ENCODE measurements around the gene NR2C1. TPM values are rescaled to one million over a fixed set of nuclear protein-coding genes. Genes with fewer than 3 reads are reported as not detected.
"Not testable (repeated sequence)": the region's sequence is repeated elsewhere in the genome, so short reads cannot be mapped to it uniquely, and the experiment has no call there.

The NR2C1 gene
- total RNA-seq, 6 experiments from 2014 or later = 19.0 to 40.2 (median 21.1) TPM

DNA sequence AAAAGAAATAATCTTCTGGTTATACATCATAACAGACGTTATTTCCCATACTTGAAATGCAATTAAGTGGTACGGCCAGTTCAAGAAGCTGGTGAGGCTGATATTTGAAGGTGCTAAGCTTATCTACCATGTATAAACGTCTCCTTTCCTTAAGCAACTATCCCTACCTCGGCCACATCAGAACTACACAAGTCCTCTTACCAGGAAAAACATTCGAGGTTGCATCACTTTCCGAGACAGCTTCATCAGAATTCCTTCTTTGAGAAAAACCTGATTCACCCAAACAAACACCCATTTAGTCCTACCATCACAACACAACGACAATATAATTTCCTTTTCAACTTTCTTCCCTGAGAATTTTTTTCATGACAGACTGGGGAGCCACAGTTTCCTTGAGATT, 33.9 kb upstream of the NR2C1 start:
- Histone ChIP-seq H3K9me3 (no peaks in the 10 kb centered on the region), H3K4me1 (no peaks in the 10 kb centered on the region), H3K27ac (no peak overlapping the region), H3K36me3 (peaks cover 0 to 8% (median 0%) of the 10 kb centered on the region in 4 donors), H3K4me3 (no peak overlapping the region), H3K27me3 (no peaks in the 10 kb centered on the region)
- intact Hi-C loops (cut with DNase I) = no loop called here
- TF ChIP-seq, protein P1, sequence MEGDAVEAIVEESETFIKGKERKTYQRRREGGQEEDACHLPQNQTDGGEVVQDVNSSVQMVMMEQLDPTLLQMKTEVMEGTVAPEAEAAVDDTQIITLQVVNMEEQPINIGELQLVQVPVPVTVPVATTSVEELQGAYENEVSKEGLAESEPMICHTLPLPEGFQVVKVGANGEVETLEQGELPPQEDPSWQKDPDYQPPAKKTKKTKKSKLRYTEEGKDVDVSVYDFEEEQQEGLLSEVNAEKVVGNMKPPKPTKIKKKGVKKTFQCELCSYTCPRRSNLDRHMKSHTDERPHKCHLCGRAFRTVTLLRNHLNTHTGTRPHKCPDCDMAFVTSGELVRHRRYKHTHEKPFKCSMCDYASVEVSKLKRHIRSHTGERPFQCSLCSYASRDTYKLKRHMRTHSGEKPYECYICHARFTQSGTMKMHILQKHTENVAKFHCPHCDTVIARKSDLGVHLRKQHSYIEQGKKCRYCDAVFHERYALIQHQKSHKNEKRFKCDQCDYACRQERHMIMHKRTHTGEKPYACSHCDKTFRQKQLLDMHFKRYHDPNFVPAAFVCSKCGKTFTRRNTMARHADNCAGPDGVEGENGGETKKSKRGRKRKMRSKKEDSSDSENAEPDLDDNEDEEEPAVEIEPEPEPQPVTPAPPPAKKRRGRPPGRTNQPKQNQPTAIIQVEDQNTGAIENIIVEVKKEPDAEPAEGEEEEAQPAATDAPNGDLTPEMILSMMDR (IDR thresholded peaks at IDR 0.05) = no peak
- TF ChIP-seq POLR2A (IDR thresholded peaks at IDR 0.05) = no peak
- WGBS (ENCODE audit: insufficient coverage, low coverage, low lambda C conversion rate, missing lambda C conversion rate) = 84% methylated on average over 7 of the region's 7 CpGs
- DNase-seq = no peak
- no peak for ATAC-seq

DNA sequence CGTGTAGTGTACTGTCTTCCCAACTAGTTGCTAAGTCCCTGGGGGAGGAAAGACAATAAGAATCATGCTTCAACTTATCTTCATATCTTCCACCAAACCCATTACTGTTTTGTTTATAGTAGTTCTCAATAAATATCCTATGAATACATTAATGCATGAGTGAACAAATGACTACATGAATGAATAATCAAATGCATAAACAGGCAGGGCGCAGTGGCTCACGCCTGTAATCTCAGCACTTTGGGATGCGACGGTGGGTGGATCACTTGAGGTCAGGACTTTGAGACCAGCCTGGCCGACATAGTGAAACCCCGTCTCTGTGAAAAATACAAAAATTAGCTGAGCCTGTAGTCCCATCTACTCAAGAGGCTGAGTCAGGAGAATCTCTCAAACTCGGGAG, 32.1 kb upstream of the NR2C1 start:
- no peak overlapping the region for H3K27ac ChIP-seq
- DNase-seq (no peak), ATAC-seq (no peak)
- H3K9me3 ChIP-seq = no peaks in the 10 kb centered on the region
- H3K27me3 ChIP-seq = no peaks in the 10 kb centered on the region
- 92% methylated on average over 7 of the region's 8 CpGs for WGBS (ENCODE audit: insufficient coverage, low coverage, low lambda C conversion rate, missing lambda C conversion rate)
- no peaks in the 10 kb centered on the region for H3K4me1 ChIP-seq
- no peak overlapping the region for H3K4me3 ChIP-seq
- peaks cover 0 to 8% (median 0%) of the 10 kb centered on the region in 4 donors for H3K36me3 ChIP-seq
- TF ChIP-seq, protein P1 (IDR thresholded peaks at IDR 0.05) = no peak
- TF ChIP-seq POLR2A (IDR thresholded peaks at IDR 0.05) = no peak
- intact Hi-C loops (cut with DNase I) = no loop called here

DNA sequence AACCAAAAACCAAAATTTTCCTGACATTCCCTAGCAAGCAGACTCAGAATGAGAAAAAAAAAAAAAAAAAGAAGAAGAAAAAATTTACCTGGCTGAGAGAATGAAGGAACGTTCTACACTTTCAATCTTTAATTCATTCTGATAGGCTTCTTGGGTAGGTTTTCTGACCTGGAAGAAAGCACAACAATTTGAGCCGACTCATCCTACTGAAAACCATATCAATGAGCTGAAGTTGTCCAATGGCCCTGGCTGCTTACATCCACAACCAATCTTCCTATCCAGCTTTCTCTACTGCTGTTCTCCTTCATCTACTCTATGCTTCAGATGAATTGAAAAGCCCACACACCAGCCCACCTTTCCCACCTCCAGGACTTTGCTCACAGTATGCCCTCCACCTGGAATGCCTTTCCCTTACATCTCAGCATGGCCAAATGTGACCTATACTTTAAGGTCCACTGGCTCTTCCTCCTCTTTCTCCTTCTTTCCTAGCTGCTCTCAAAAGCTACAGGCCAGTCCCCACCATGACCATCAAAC, 31.6 kb upstream of the NR2C1 start:
- intact Hi-C loops (cut with DNase I) = no loop called here
- TF ChIP-seq POLR2A (IDR thresholded peaks at IDR 0.05) = no peak
- TF ChIP-seq, protein P1 (IDR thresholded peaks at IDR 0.05) = no peak
- ATAC-seq (no peak), DNase-seq (no peak)
- H3K9me3 ChIP-seq = no peaks in the 10 kb centered on the region
- no peak overlapping the region for H3K4me3 ChIP-seq
- H3K4me1 ChIP-seq = no peaks in the 10 kb centered on the region
- peaks cover 0 to 8% (median 0%) of the 10 kb centered on the region in 4 donors for H3K36me3 ChIP-seq
- H3K27me3 ChIP-seq = no peaks in the 10 kb centered on the region
- 79% methylated on average over 2 of the region's 2 CpGs for WGBS (ENCODE audit: insufficient coverage, low coverage, low lambda C conversion rate, missing lambda C conversion rate)
- no peak overlapping the region for H3K27ac ChIP-seq

DNA sequence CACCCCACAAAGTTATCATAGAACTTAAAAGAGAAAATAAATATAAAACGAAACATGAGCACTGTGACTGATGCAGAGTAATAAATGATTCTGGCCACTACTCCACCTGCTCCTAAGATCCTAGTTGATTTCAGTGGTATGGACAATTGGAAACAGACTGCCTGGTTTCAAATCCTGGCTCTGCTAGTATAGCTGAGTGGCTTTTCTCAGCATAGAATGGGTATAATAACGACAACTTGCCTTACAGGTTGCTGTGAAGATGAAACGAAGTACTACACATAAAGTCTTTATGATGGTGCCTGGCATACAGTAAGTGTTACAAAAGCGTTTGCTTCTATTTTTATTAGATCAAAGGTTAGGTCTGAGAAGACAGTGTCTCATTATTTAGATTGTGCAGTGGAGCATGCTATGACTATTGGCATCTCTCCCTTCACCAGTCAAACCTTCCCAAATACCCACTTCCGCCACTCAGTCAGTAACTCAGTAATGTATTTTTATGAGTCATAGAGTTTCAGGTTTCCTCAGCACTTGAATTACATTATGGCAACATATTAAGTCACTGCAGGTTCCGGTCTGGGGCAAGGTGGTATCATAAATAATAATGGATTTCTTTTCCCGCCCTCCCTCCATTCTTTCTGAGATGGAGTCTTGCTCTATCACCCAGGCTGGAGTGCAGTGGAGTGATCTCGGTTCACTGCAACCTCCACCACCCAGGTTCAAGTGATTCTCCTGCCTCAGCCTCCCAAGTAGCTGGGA, 29.7 kb upstream of the NR2C1 start:
- DNase-seq = no peak
- no peak for ATAC-seq
- no peaks in the 10 kb centered on the region for H3K4me1 ChIP-seq
- no peak overlapping the region for H3K27ac ChIP-seq
- H3K27me3 ChIP-seq = no peaks in the 10 kb centered on the region
- 71% methylated on average over 8 of the region's 8 CpGs for WGBS (ENCODE audit: insufficient coverage, low coverage, low lambda C conversion rate, missing lambda C conversion rate)
- TF ChIP-seq, protein P1 (IDR thresholded peaks at IDR 0.05) = no peak
- no peak for TF ChIP-seq POLR2A (IDR thresholded peaks at IDR 0.05)
- no peak overlapping the region for H3K4me3 ChIP-seq
- intact Hi-C loops (cut with DNase I) = no loop called here
- peaks cover 0 to 8% (median 0%) of the 10 kb centered on the region in 4 donors for H3K36me3 ChIP-seq
- H3K9me3 ChIP-seq = no peaks in the 10 kb centered on the region

DNA sequence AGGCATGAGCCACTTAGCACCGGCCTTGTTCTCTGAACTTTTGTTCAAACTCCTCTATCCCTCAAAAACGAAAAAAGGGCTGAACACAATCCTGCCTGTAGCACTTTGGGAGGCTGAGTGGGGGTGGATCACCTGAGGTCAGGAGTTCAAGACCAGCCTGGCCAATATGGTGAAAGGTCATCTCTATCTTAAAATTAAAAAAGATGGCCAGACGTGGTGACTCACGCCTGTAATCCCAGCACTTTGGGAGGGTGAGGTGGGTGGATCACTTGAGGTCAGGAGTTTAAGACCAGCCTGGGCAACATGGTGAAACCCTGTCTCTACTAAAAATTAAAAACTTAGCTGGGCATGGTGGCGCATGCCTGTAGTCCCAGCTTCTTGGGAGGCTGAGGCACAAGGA, 28.5 kb upstream of the NR2C1 start:
- H3K4me3 ChIP-seq; DNase-seq; ATAC-seq; intact Hi-C loops (cut with DNase I); H3K9me3 ChIP-seq; H3K4me1 ChIP-seq; H3K27me3 ChIP-seq; H3K27ac ChIP-seq; H3K36me3 ChIP-seq: not testable (repeated sequence)
- 82% methylated on average over 5 of the region's 5 CpGs for WGBS (ENCODE audit: insufficient coverage, low coverage, low lambda C conversion rate, missing lambda C conversion rate)
